HepG2 (cell line): ENCODE data around the gene LDAH. TPM values are rescaled to one million over a fixed set of nuclear protein-coding genes. Genes with fewer than 3 reads are reported as not detected.

Source experiments
- AHR ChIP-seq: IDR thresholded peaks from 2 replicates; pipeline ENCODE4 v1.6.1; 2018; ENCODE audit warnings: missing genetic modification reagents, missing compliant biosample characterization
- ARNT2 ChIP-seq: sonication (generic); formaldehyde crosslinking; IDR thresholded peaks from 2 replicates; pipeline ENCODE4 v1.8.0; 2022; ENCODE audit warnings: mild to moderate bottlenecking, low read depth, missing genetic modification reagents, moderate library complexity
- CHCHD3 ChIP-seq: sonication (generic); formaldehyde crosslinking; IDR thresholded peaks from 2 replicates; pipeline ENCODE4 v1.8.0; 2022; ENCODE audit warnings: mild to moderate bottlenecking, missing genetic modification reagents, moderate library complexity
- DMAP1 ChIP-seq: IDR thresholded peaks from 2 replicates; pipeline ENCODE4 v1.6.1; 2016
- ELF4 ChIP-seq: sonication (generic); formaldehyde crosslinking; IDR thresholded peaks from 2 replicates; pipeline ENCODE4 v1.5.0; 2020; ENCODE audit warnings: missing genetic modification reagents, mild to moderate bottlenecking, moderate library complexity, borderline replicate concordance
- HNRNPL ChIP-seq: fragments of 200-400 bp; formaldehyde crosslinking; IDR thresholded peaks from 2 replicates; pipeline ENCODE4 v1.6.1; 2017; ENCODE audit warnings: mild to moderate bottlenecking, low read depth, low read length
- KAT2B ChIP-seq: fragments of 150-350 bp; IDR thresholded peaks from 2 replicates; pipeline ENCODE4 v1.6.1; 2014; ENCODE audit warnings: low read depth, low read length, borderline replicate concordance
- KLF9 ChIP-seq: IDR thresholded peaks from 2 replicates; pipeline ENCODE4 v1.6.1; 2016; ENCODE audit warnings: low read depth
- REPIN1 ChIP-seq: sonication (generic); formaldehyde crosslinking; IDR thresholded peaks from 2 replicates; pipeline ENCODE4 v1.8.0; 2022; ENCODE audit warnings: missing genetic modification reagents, low read depth, mild to moderate bottlenecking, borderline replicate concordance
- SIN3B ChIP-seq: fragments of 150-350 bp; IDR thresholded peaks from 2 replicates; pipeline ENCODE4 v1.6.1; 2014; ENCODE audit warnings: low read length
- SRSF9 ChIP-seq: fragments of 200-400 bp; formaldehyde crosslinking; IDR thresholded peaks from 2 replicates; pipeline ENCODE4 v1.6.1; 2018; ENCODE audit warnings: borderline replicate concordance, mild to moderate bottlenecking, low read depth, low read length; ENCODE audit not compliant: insufficient read depth, poor library complexity, severe bottlenecking
- TBP ChIP-seq: sonication (generic); formaldehyde crosslinking; IDR thresholded peaks from 2 replicates; pipeline ENCODE4 v1.5.0; 2020; ENCODE audit warnings: missing genetic modification reagents
- ZBTB26 ChIP-seq: IDR thresholded peaks from 2 replicates; pipeline ENCODE4 v1.6.1; 2016; ENCODE audit warnings: missing compliant biosample characterization, missing genetic modification reagents, borderline replicate concordance
- ZKSCAN1 ChIP-seq: fragments of 150-350 bp; IDR thresholded peaks from 2 replicates; pipeline ENCODE4 v1.6.1; 2014; ENCODE audit warnings: low read length
- ZNF317 ChIP-seq: sonication (generic); formaldehyde crosslinking; IDR thresholded peaks from 2 replicates; pipeline ENCODE4 v1.5.0; 2020; ENCODE audit warnings: mild to moderate bottlenecking, missing genetic modification reagents
- ZNF343 ChIP-seq: sonication (generic); formaldehyde crosslinking; IDR thresholded peaks from 2 replicates; pipeline ENCODE4 v1.4.0; 2020; ENCODE audit warnings: mild to moderate bottlenecking, missing genetic modification reagents
- ZNF430 ChIP-seq: sonication (generic); formaldehyde crosslinking; IDR thresholded peaks from 2 replicates; pipeline ENCODE4 v1.9.0; 2021; ENCODE audit warnings: mild to moderate bottlenecking, missing genetic modification reagents
- ZNF432 ChIP-seq: sonication (generic); formaldehyde crosslinking; IDR thresholded peaks from 2 replicates; pipeline ENCODE4 v1.5.0; 2020; ENCODE audit warnings: missing genetic modification reagents, mild to moderate bottlenecking, borderline replicate concordance
- ZNF552 ChIP-seq: sonication (generic); formaldehyde crosslinking; IDR thresholded peaks from 2 replicates; pipeline ENCODE4 v1.9.0; 2022; ENCODE audit warnings: missing genetic modification reagents, mild to moderate bottlenecking, borderline replicate concordance
- ZNF567 ChIP-seq: sonication (generic); formaldehyde crosslinking; IDR thresholded peaks from 2 replicates; pipeline ENCODE4 v1.8.1; 2023; ENCODE audit warnings: mild to moderate bottlenecking, missing genetic modification reagents, borderline replicate concordance
- ZNF672 ChIP-seq: sonication (generic); formaldehyde crosslinking; IDR thresholded peaks from 2 replicates; pipeline ENCODE4 v1.8.1; 2022; ENCODE audit warnings: missing genetic modification reagents
- ZNF775 ChIP-seq: sonication (generic); formaldehyde crosslinking; IDR thresholded peaks from 2 replicates; pipeline ENCODE4 v1.4.0; 2020; ENCODE audit warnings: missing genetic modification reagents, mild to moderate bottlenecking, moderate library complexity, borderline replicate concordance
- ZNF800 ChIP-seq: sonication (generic); formaldehyde crosslinking; IDR thresholded peaks from 2 replicates; pipeline ENCODE4 v1.4.0; 2020; ENCODE audit warnings: missing genetic modification reagents
- ZSCAN20 ChIP-seq: sonication (generic); formaldehyde crosslinking; IDR thresholded peaks from 2 replicates; pipeline ENCODE4 v1.4.0; 2020; ENCODE audit warnings: missing genetic modification reagents, mild to moderate bottlenecking, borderline replicate concordance
- ZSCAN31 ChIP-seq: sonication (generic); formaldehyde crosslinking; IDR thresholded peaks from 2 replicates; pipeline ENCODE4 v1.5.0; 2020; ENCODE audit warnings: low read depth, mild to moderate bottlenecking, missing genetic modification reagents
- polyA plus RNA-seq, 8 experiments: library from polyadenylated mRNA; depleted of rRNA in 3 of 8; stranded (reverse) in 7 of 8; unstranded in 1 of 8; fragments of >200 nt; fragmentation: Illumina TruSeq in 4 of 8; extraction: Trizol in 4 of 8; gene quantifications; 2 replicates each; pipeline versions ENCODE4 v1.2.1 to v1.2.3, GENCODE V29; 2011 to 2016; ENCODE audit warnings: low read depth in 4 of 8, missing spikeins in 1 of 8, mixed read lengths in 1 of 8; ENCODE audit not compliant: insufficient read depth in 1 of 8
- total RNA-seq, 5 experiments: library from RNA; depleted of rRNA; stranded (reverse); fragments of >200 nt; fragmentation: Illumina TruSeq; extraction: Trizol; gene quantifications; 2 replicates each; pipeline ENCODE4 v1.2.3, GENCODE V29; 2016; ENCODE audit warnings: low read depth in 1 of 5
- TF ChIP-seq, protein P1 (sequence below): sonication (generic); formaldehyde crosslinking; IDR thresholded peaks from 2 replicates; pipeline ENCODE4 v1.5.0; 2020; ENCODE audit warnings: missing genetic modification reagents, mild to moderate bottlenecking, borderline replicate concordance

Gene LDAH
- total and polyA plus RNA-seq, 2 of the 13 experiments (the other 11 are each of a cell fraction or from before 2014, with no cell fraction given) = 28.8 to 46.2 TPM

GRCh38 chr2:20676353-20677215 lies 146.3 kb downstream of the LDAH start (continued):
- peak; percentile 97 for TF ChIP-seq REPIN1 (CRISPR knock-in tag)
- TF ChIP-seq KLF9 (CRISPR knock-in tag) = peak; percentile 93; the same call in 1 of the 2 replicates
- TF ChIP-seq ZNF432 (CRISPR knock-in tag) = no peak
- TF ChIP-seq TBP (CRISPR knock-in tag) = no peak; the same call in 1 of the 2 replicates
- TF ChIP-seq CHCHD3 (CRISPR knock-in tag) = 0 out of 2 replicates have a peak, but pooled peaks have one; percentile 85
- TF ChIP-seq ZNF775 = 0 out of 2 replicates have a peak, but pooled peaks have one; percentile 11
- no peak for TF ChIP-seq ZNF672 (CRISPR knock-in tag)
- TF ChIP-seq SIN3B = peak; percentile 68; the same call in 1 of the 2 replicates
- TF ChIP-seq ZBTB26 (CRISPR knock-in tag) = peak; percentile 83; the same call in 1 of the 2 replicates
- TF ChIP-seq HNRNPL = no peak
- no peak for TF ChIP-seq ZNF343 (CRISPR knock-in tag)
- TF ChIP-seq AHR (CRISPR knock-in tag) = 0 out of 2 replicates have a peak, but pooled peaks have one; percentile 25
- peak; percentile 85; the same call in 1 of the 2 replicates for TF ChIP-seq ZNF567 (CRISPR knock-in tag)
- peak; percentile 83 for TF ChIP-seq DMAP1 (CRISPR knock-in tag)
- no peak for TF ChIP-seq ZKSCAN1
- peak; percentile 79 for TF ChIP-seq ZNF800 (CRISPR knock-in tag)
- no peak; the same call in 1 of the 2 replicates for TF ChIP-seq ARNT2 (CRISPR knock-in tag)
- TF ChIP-seq ELF4 (CRISPR knock-in tag) = no peak
- 0 out of 2 replicates have a peak, but pooled peaks have one; percentile 94 for TF ChIP-seq ZSCAN31 (CRISPR knock-in tag)
- TF ChIP-seq SRSF9 = no peak
- TF ChIP-seq ZNF552 (CRISPR knock-in tag) = no peak
- TF ChIP-seq ZSCAN20 = 0 out of 2 replicates have a peak, but pooled peaks have one; percentile 53
- peak; percentile 83; the same call in 1 of the 2 replicates for TF ChIP-seq ZNF430 (CRISPR knock-in tag)
- TF ChIP-seq, protein P1, sequence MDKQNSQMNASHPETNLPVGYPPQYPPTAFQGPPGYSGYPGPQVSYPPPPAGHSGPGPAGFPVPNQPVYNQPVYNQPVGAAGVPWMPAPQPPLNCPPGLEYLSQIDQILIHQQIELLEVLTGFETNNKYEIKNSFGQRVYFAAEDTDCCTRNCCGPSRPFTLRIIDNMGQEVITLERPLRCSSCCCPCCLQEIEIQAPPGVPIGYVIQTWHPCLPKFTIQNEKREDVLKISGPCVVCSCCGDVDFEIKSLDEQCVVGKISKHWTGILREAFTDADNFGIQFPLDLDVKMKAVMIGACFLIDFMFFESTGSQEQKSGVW (CRISPR knock-in tag) = no peak; the same call in 1 of the 2 replicates
- no peak for TF ChIP-seq KAT2B
- TF ChIP-seq ZNF317 (CRISPR knock-in tag) = 0 out of 2 replicates have a peak, but pooled peaks have one; percentile 43
